Stimulated activated CD8-positive, alpha-beta memory T cell treated with anti-CD3 and anti-CD28 coated beads, Interleukin-7, amount 100 ng/mL, for 4 hours (primary cell): ENCODE measurements around the gene PLEKHH2.

Source experiments
- DNase-seq, 2 donors: peaks; one replicate each; pipeline ENCODE4 v3.0.0-alpha.2; 2020; ENCODE audit warnings: low read depth in 2 of 2

Gene PLEKHH2

DNA sequence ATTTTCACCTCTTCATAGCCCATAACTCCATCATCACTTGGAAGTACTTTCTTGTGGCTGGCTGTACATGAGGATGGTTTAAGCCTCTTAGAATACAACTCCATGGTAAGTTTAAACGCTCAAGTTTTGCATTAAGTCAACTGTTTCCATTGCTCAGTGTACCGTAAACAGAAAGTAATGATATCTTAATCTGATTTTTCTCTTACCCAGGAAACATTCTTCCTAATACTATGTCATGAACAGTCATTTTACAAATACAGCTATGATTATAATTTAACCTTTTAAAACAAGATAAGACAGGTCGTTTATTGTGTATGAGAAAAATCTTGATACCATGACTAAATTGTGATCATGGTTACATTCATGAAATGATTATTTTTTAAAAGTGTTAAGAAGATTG, 125.2 kb downstream of the PLEKHH2 start:
- no peak for DNase-seq

DNA sequence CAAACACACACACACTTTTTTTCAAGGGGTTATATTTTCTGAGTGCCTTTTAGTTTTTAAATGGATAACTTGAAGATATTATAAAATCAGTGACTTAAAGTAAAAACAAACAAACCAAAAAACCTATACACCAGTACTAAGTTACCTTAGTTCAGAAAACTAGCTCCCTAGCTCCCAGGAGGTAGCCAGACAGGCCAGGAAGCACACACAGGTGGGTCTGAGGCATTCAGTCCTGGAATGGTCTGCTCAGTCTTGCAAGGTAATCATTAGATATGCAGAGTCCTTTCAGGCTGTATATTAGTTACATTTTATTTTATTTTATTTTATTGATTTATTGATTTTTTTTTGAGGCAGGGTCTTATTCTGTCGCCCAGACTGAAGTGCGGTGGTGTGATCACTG, 126.0 kb downstream of the PLEKHH2 start:
- DNase-seq = no peak

DNA sequence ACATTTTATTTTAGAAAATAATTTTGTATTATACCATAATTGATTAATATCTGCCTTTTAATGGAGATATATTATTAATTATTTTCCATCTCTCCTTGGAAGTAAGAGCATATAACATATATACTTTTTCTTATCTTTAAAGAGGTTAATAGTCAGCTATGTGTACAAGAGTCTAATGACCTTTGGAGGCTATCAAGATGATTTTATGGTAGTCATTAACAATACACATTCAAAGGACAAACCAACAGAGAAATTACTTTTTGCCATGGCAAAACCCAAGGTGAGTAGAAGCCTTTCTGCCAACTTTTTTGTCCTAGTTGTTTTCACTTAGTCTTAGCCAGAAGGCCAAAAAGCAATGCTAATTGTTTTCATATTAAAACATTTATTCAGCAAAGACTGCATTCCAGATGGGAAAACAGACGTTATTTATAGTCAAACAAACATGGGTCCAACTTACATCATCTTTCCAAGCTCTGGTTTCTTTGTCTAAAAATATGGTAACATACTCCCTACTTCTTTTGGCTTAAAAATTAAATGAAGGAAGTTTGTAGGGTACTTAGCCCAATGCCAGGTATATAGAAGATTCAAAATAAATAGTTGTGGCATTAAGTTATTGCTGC, 127.1 kb downstream of the PLEKHH2 start:
- DNase-seq = no peak

DNA sequence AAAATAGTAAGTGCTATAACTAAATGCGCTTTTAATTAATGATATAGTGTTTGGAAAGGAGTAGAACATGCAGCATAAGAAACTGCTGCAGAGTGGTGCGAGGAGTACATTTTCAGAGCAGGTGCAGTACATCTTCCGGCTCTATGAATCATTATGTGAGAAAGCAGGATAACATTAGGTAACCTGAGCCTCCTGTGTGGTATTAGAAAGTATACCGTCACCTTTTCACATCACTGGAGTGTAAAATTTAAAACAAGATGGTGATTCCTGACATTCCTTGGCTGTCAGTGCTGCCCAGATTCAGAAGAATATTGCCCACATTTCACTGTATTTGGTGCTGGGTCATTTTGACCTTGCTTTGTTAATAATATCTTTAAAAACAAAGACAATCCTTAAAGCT, 128.9 kb downstream of the PLEKHH2 start:
- DNase-seq = no peak

DNA sequence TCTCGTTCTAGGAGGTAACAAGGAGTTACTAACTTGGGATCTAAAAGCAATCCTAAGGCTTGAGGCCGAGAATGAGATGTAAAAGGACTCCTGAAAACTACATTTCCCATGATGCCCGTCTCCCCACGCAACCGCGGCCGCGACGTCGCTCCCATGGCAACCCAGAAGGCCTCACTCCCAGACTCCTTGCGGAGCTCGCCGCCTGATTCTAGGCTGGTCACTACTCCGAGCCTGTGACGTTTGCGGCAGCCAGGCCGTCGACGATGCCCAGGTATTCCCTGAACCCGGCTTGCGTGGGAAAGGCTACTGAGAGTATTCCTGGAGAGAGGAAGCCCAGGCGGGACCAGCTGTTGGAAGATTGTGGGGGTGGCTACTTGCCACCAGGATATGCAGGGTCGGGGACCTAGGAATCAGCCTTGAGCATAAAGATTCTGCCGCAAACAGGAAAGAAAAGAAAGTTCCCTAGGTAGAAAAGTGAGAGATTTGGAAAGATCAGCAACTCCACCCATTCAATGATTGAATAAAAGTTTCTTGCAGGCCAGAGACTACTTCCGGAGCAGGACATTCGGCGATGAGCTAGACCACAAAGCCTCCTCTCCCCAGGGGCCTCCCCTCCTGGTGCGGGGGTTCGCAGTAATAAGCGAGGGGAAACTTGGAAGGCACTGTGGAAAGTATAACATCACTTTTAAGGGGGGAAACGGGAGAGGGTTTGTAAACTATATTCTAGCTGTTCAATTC, 137.0 kb downstream of the PLEKHH2 start, which contains the start of gene DYNC2LI1:
TSS of gene DYNC2LI1 (plus strand) at position 164 of the 738 bp plus-strand sequence. CDS start at position 264, 100 bp downstream.
- DNase-seq = peak; percentile 64 to 73

DNA sequence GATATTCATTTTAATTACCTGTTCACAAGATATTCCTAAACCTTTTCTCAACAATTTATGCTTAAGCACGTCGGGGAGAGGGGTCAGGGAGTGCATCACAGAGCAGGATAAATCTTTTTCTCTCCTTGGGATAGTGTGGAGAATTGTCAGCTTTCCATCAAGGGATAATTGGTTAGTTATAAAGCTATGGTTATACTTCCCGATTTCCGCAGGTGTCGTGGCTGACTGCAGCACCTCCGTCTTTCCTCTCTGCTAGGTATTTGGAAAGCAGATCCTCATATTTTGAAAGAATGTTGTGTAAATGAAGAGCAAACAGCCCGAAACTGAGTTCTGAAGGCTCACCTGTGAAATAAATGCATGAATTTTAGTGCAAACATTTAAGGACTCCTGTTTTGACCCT, 137.6 kb downstream of the PLEKHH2 start:
- no peak for DNase-seq

DNA sequence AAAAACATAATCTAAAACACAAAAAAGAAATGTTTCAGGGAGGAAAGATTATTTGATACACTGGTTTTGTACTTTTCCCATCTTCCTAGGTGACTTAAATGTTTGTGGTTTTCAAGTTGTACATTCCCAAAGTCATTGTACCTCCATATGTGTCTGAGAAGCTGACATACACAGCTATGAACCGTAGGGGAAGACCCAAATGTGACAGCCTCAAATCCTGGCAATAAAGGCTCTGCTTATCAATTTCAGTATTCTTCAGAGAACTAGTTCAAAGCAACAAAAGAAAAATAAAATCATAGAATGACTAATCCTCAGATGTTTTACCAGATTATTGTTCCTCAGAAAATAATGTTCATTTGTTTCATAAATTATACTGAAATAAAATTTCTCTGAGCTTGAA, 139.3 kb downstream of the PLEKHH2 start:
- DNase-seq = no peak

DNA sequence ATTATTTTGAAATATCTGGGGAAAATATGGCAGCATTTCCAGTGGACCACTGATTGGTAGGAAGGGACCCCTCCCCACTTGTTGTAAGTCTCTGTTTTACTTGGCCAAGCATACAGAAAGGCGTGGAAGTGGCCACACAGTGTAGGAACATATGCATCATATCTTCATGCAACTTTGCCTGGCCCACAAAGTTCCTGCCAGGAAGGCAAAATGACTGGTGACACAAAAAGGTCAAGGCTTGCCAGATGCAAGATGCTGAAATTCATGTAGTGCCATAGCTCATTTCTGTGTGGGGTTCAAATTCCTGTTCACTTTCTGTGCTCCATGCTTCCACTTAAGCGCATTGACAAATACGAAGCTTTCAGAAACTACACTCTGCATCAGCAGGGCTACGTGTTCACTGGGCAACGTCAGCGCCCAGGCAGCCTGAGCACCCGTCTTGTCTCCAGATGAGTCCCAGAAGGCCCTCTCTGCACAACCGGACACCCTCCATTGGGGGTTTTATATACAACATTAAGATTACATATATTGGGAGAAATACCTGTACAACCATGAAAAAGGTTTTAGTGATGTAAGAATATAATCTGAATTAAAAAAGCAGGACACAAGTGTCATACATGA, 140.4 kb downstream of the PLEKHH2 start:
- no peak for DNase-seq

DNA sequence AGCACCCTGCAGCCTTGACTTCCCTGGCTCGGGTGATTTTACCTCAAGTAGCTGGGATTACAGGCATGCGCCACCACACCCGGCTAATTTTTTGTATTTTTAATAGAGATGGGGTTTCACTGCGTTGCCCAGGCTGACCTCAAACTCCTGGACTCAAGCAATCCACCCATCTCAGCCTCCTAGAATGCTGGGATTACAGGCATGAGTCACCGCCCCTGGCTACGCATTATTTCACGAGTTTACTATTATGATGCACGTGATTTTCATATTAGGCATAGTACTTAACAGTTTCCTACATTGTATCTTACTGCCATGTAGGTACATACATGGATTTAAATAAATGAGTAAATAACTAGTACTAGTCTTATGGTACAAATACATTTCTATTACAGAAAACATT, 141.2 kb downstream of the PLEKHH2 start:
- DNase-seq = no peak

DNA sequence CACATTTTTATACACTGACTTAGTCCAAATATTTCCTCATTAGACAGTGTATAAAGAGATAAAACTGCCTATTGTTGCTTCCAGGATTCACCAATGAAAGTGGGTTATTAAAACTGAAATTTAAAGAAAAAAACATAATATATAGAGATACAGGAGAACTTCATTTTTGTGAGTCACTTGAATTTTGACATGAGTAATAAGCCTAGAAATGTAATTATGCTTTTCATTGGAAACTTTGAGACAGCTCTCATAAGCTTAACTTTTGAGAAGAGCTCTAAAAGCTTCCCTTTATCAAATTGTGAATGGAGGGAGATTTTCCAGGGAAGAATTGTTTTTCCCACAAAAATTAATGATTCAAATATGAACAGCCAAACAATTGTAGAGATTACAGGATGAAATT, 150.8 kb downstream of the PLEKHH2 start:
- no peak for DNase-seq

DNA sequence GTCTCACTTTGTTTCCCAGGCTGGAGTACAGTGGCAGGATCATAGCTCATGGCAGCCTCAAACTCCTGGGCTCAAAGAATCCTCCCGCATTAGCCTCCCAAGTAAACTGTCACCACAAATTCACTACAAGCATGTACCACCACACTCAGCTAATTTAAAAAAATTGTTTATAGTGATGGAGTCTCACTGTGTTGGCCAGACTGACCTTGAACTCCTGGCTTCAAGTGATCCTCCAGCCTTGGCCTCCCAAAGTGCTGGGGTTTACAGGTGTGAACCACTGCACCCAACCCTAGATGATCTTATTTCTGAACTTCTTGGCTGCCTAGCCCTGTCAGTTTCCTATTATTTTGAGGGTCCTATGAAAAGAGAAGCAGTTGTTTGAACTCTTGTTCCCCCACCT, 151.6 kb downstream of the PLEKHH2 start:
- DNase-seq = no peak

DNA sequence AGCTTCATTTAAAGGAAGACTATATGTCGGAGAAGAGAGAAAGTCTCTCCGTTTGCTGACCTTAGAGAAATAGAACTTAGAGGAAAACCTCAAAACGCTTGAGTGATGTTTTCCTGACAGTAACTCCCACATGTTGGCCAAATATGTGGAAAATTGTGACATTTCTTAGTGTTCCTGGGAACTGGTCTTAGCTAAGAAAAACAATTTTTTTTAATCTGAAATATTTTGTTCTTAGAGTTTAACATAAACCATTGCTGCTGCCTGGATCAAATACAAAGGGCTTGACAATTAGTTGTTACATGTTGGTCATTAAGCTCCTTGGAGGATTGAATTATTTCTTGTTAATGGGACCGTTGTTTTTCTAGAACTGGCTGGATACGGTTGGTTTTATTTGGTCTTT, 153.1 kb downstream of the PLEKHH2 start:
- no peak for DNase-seq

DNA sequence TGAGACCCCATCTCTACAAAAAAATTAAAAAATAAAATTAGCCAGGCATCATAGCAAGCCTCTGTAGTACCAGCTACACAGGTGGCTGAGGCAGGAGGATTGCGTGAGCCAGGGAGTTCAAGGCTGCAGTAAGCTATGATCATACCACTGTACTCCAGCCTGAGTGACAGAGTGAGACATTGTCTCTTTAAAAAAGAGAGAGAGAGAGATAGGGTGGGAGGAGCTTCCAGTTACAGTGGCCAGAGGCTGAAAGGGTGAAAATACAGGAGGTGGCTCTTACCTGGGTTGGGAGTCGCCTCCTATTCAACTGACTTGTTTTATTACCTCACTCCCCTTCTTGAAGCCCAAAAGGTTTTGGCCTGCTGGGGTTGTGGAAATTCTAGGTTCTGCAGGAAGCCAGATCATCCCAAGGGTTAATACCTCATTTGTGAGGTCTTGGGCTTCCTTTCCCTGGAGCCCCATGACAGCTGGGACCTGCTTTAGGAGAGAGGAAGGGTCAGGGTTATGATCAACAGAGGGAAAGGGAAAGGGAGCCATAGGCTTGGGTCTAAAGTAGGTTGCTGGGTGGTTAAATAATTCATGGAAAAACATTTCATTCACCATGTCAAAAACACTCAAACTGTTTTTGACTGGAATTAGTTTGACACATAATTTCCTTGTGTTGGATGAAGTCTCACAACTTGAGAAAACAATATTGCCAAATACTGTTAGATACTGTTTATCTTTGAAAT, 154.1 kb downstream of the PLEKHH2 start:
- no peak for DNase-seq

DNA sequence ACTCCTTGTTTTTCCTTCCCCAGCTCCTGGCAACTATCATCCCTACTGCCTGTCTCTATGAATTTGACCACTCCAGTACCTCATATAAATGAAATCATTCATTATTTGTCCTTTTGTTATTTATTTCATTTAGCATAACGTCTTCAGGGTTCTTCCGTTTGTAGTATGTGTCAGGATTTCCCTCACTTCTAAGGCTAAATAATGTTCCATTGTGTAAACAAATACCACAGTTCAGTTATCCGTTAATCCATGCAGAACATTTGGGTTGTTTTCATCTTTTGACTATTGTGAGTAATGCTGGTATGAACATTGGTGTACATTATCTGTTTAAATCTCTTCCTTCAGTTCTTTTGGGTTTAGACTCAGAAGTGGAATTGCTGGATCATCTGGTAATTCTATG, 155.6 kb downstream of the PLEKHH2 start:
- no peak for DNase-seq

DNA sequence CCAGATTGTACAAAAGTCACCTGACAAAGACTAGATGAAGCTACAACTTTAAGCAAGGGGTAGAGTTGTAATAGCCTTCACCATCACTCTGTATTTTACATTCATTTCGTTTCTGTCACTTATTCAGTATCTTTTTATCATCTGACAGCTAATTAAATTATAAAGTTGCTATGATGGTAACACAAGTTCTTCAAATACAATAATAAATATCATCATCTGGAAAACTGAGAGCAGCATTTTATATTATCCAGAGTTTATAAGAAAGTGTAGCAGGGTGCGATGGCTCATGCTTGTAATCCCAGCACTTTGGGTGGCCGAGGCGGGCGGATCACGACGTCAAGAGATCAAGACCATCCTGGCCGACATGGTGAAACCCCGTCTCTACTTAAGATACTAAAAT, 157.9 kb downstream of the PLEKHH2 start:
- no peak for DNase-seq

DNA sequence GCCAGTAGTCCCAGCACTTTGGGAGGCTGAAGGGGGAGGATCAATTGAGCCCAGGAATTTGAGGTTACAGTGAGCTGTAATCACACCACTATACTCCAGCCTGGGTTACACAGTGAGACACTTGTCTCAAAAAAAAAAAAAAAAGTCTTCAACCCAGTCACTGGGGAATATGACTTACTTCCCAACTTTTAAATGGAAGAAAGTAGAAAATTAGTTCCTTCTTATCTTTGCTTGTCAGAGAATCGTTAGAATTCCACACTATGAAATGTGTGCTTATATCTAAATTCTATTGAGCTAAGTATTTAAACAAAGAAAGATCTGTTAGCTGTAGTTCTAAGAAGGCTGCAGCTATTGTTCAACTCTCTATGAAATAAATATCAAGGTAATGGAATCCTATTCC, 159.1 kb downstream of the PLEKHH2 start:
- no peak for DNase-seq

DNA sequence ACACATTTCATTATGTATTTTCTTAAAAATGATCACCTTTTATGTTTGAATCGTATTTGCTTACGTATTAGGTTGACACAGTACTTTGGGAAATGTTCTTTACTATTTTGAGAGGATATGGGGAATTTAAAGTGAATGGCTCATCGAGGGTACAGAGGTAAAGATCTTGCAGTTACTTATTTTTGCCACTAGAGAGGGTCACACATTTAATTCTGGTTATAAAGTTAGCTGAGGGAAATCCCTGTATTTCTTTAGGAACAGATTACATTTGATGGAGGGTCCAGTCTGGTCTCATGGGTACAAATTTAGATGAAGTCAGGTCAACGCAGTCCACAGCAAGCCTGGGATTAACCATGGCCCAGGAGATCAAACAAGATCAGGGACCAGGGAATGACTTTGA, 161.2 kb downstream of the PLEKHH2 start:
- DNase-seq = no peak

DNA sequence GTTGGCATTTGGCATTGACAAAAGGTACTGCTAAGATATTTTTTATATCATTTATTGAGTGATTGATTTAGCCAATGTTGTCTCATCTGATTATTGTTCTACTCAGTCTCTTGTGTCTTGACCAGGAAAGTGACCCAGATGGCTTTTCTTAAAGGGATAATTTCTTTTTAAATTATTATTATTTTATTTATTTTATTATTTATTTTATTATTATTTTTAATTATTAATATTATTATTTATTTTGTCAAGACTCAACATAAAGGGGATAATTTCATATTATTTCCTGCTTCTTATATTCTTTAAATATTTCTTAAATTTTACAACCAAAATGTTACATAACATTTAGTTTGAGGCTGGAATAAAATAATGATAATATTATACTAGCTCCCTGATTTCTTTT, 163.8 kb downstream of the PLEKHH2 start:
- DNase-seq = no peak

DNA sequence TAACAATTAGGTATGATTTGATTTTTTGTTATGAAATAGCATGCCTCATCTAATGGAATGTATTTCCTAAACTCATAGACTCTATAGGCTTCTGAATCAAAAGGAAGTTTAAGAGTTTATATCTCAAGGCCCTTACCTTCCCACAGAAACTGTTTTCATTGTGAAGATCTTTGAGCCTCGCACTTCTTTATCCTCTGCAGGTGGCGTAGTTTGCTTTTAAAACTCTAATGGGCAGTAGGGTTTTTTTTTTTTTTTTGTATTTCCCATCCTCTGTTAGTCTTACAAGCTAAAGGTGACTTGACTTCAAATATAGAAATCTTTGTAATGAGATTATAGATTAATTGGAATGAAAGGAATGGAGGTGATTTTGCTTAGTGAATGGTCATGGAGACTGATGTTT, 165.1 kb downstream of the PLEKHH2 start:
- DNase-seq = no peak

DNA sequence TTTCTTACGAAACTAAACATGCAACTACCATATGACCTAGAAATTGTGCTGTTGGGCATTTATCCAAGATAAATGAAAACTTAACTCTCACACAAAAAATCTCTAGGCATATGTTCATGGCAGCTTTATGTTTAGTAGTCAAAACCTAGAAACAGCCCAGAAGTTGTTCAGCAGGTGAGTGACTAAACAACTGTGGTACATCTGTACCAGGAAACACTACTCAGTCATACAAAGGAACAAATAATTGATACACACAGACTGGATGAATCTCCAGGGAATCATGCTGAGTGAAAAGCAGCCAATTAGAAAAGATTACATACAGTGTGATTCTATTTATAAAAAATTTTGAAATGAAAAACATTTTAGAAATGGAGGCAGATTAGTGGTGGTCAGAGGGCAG, 166.1 kb downstream of the PLEKHH2 start:
- DNase-seq = no peak

DNA sequence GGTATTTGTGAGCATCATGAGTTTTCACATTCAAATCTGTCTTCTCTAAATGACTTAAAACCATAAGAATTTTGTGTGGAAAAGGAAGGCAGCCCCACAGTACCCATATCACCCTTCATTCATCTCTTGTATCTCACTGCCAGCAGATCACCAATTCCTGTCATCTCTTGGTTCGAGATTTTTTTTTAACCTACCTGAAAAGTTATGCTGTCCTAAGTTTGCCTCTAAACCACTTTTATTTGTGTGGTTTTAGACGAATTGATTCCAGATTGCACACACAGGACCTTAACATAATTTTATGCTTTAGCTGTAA, 169.6 kb downstream of the PLEKHH2 start:
- no peak for DNase-seq

DNA sequence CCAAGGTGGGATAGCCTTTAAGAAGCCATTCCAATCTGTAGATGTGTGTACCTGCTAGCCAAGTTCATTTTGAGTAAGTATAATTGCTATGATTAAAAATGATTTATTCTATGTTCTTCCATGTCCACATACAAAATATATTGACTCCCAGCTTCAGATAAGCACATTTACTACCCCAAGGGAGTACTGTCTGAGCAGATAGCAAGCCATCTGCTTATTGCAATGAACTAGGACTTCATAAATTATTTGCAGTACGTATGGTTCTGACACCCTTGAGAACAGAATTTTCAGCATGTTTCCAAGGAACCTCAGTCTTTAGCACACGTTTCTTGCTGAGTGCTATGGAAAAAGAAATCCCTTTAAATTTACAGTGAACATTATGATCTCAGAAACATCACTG, 173.4 kb downstream of the PLEKHH2 start:
- no peak for DNase-seq

DNA sequence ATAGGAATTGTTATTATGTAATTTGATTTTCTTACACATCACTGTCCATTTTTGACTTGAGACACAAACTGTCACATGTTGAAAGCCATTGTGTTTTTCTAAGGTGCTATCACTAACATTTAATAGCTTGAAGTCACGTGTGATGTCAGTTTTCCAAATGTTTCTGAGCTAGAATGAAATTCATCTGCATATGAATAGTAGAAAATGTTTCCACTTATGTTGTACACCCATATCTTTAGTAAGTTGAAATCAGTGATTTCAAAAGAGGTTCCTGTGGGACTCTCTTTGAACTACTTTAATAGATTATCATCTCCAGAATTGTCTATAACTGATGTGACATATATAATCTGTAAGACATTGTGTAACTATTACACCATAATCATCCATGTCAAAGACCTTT, 173.8 kb downstream of the PLEKHH2 start:
- no peak for DNase-seq
